Neuronal stem cell (in vitro differentiated cells): ENCODE data around the gene SPACDR.
A peak's percentile ranks its signal among the peaks of the same experiment; 100 is the strongest.

Source experiments
- DNase-seq: peaks from one replicate; pipeline ENCODE4 v3.0.0-alpha.2; 2013; ENCODE audit warnings: low spot score
- H2AFZ ChIP-seq: one replicate; pipeline ENCODE4 v1.6.1; 2013; ENCODE audit warnings: mild to moderate bottlenecking, low read length, inconsistent platforms
- H2AK5ac ChIP-seq: 2 replicates; pipeline ENCODE4 v1.6.1; 2013; ENCODE audit warnings: low read depth, mild to moderate bottlenecking, inconsistent platforms, low read length, moderate library complexity, mixed read lengths
- H2BK120ac ChIP-seq: 2 replicates; pipeline ENCODE4 v1.6.1; 2013; ENCODE audit warnings: low read depth, mild to moderate bottlenecking, inconsistent platforms, low read length, moderate library complexity, mixed read lengths
- H2BK12ac ChIP-seq: one replicate; pipeline ENCODE4 v1.6.1; 2013; ENCODE audit warnings: low read length, inconsistent platforms
- H2BK15ac ChIP-seq: 2 replicates; pipeline ENCODE4 v1.6.1; 2013; ENCODE audit warnings: mild to moderate bottlenecking, low read length, inconsistent platforms, mixed read lengths
- H2BK5ac ChIP-seq: one replicate; pipeline ENCODE4 v1.6.1; 2013; ENCODE audit warnings: inconsistent platforms, mild to moderate bottlenecking, low read length, moderate library complexity
- H3K14ac ChIP-seq: one replicate; pipeline ENCODE4 v1.6.1; 2013; ENCODE audit warnings: low read length, inconsistent platforms
- H3K18ac ChIP-seq: 2 replicates; pipeline ENCODE4 v1.6.1; 2013; ENCODE audit warnings: low read length, inconsistent platforms
- H3K23ac ChIP-seq: 2 replicates; pipeline ENCODE4 v1.6.1; 2013; ENCODE audit warnings: low read depth, mild to moderate bottlenecking, mixed read lengths, low read length, inconsistent platforms; ENCODE audit not compliant: poor library complexity
- H3K27ac ChIP-seq: replicated peaks from 3 replicates; pipeline ENCODE4 v1.5.1; 2013; ENCODE audit warnings: low read length, inconsistent platforms
- H3K27me3 ChIP-seq, 3 experiments: 2 replicates each; pipeline ENCODE4 v1.6.1; 2013; ENCODE audit warnings: low read length in 3 of 3, mild to moderate bottlenecking in 2 of 3, inconsistent platforms in 1 of 3, low read depth in 1 of 3, mixed read lengths in 1 of 3, moderate library complexity in 1 of 3; ENCODE audit not compliant: control insufficient read depth in 3 of 3, insufficient read depth in 3 of 3
- H3K36me3 ChIP-seq, 2 donors: replicated peaks in 1 of 2; 2 replicates each; pipeline ENCODE4 v1.6.1; 2013; ENCODE audit warnings: low read length in 2 of 2; ENCODE audit not compliant: control insufficient read depth in 2 of 2, insufficient read depth in 2 of 2
- H3K4ac ChIP-seq: 2 replicates; pipeline ENCODE4 v1.6.1; 2013; ENCODE audit warnings: inconsistent platforms, mild to moderate bottlenecking, low read length, moderate library complexity
- H3K4me1 ChIP-seq, 2 donors: 1 replicate in 1 of 2; 2 replicates in 1 of 2; pipeline ENCODE4 v1.6.1; 2013; ENCODE audit warnings: low read length in 2 of 2, low read depth in 1 of 2; ENCODE audit not compliant: control insufficient read depth in 2 of 2, insufficient read depth in 1 of 2
- H3K4me2 ChIP-seq: one replicate; pipeline ENCODE4 v1.6.1; 2013; ENCODE audit warnings: mild to moderate bottlenecking, low read length, inconsistent platforms; ENCODE audit not compliant: insufficient read depth, poor library complexity, severe bottlenecking
- H3K4me3 ChIP-seq, 2 donors: 2 replicates each; pipeline ENCODE4 v1.5.1; 2013; ENCODE audit warnings: low read length in 2 of 2, mild to moderate bottlenecking in 2 of 2, inconsistent platforms in 1 of 2, moderate library complexity in 1 of 2
- H3K79me1 ChIP-seq: one replicate; pipeline ENCODE4 v1.6.1; 2013; ENCODE audit warnings: low read depth, mild to moderate bottlenecking, inconsistent platforms, low read length, moderate library complexity
- H3K9ac ChIP-seq: one replicate; pipeline ENCODE4 v1.6.1; 2013; ENCODE audit warnings: mild to moderate bottlenecking, low read depth, low read length, inconsistent platforms; ENCODE audit not compliant: poor library complexity
- H3K9me3 ChIP-seq, 2 donors: replicated peaks in 1 of 2; 2 replicates each; pipeline versions ENCODE3 to v1.6.1; 2013; ENCODE audit warnings: low read length in 2 of 2, mild to moderate bottlenecking in 2 of 2, inconsistent platforms in 1 of 2, low read depth in 1 of 2, mixed read lengths in 1 of 2, moderate library complexity in 1 of 2; ENCODE audit not compliant: control insufficient read depth in 2 of 2, insufficient read depth in 1 of 2
- H4K8ac ChIP-seq: one replicate; pipeline ENCODE4 v1.6.1; 2013; ENCODE audit warnings: low read depth, mild to moderate bottlenecking, inconsistent platforms, low read length, moderate library complexity
- H4K91ac ChIP-seq: one replicate; pipeline ENCODE4 v1.6.1; 2013; ENCODE audit warnings: low read length, low read depth, mild to moderate bottlenecking, inconsistent platforms; ENCODE audit not compliant: poor library complexity
- WGBS, 2 donors: extraction: QIAGEN DNeasy Blood & Tissue Kit; methylation state at CpG; one replicate each; pipeline ENCODE4 v1.1.7; 2013; ENCODE audit warnings: missing lambda C conversion rate in 2 of 2, mixed read lengths in 1 of 2; ENCODE audit not compliant: insufficient read length in 2 of 2, insufficient replicate concordance in 1 of 2; ENCODE audit errors: extremely low coverage in 2 of 2; 5-methylcytosine and 5-hydroxymethylcytosine counted together

Gene SPACDR

GRCh38 chr7:100466653-100467605 is 2.9 kb upstream of the SPACDR start:
- Histone ChIP-seq H3K27me3 (no peaks in the 10 kb centered on the region), H3K36me3 (peaks cover 5 to 23% of the 10 kb centered on the region in 2 donors), H4K8ac (peak overlapping the region; percentile 23), H3K4ac (peak overlapping the region; percentile 27), H2BK15ac (no peak overlapping the region), H2AFZ (no peak overlapping the region), H2BK12ac (no peak overlapping the region), H3K23ac (no peak overlapping the region), H3K4me2 (no peak overlapping the region), H3K4me1 (peaks cover 4% of the 10 kb centered on the region in 2 donors), H3K9ac (no peak overlapping the region), H2BK120ac (no peak overlapping the region), H3K79me1 (no peaks in the 10 kb centered on the region), H2BK5ac (no peak overlapping the region), H3K9me3 (no peaks in the 10 kb centered on the region), H3K18ac (no peak overlapping the region), H3K14ac (no peak overlapping the region), H4K91ac (no peak overlapping the region), H2AK5ac (peak overlapping the region; percentile 13), H3K27ac (no peak overlapping the region), H3K4me3 (no peak overlapping the region)
- DNase-seq, result no peak
- no CpG with 5 or more reads among the region's 32 CpGs for WGBS, 2 donors

GRCh38 chr7:100465702-100466311 is 1.7 kb upstream of the SPACDR start:
- Histone ChIP-seq H2BK5ac (no peak overlapping the region), H4K91ac (no peak overlapping the region), H3K4me3 (no peak overlapping the region), H3K18ac (no peak overlapping the region), H3K9me3 (no peaks in the 10 kb centered on the region), H3K4me1 (peaks cover 4% of the 10 kb centered on the region in 2 donors), H3K27ac (no peak overlapping the region), H2BK120ac (no peak overlapping the region), H4K8ac (no peak overlapping the region), H3K23ac (no peak overlapping the region), H3K9ac (peak overlapping the region; percentile 34), H3K4ac (no peak overlapping the region), H2BK15ac (no peak overlapping the region), H2AFZ (no peak overlapping the region), H3K4me2 (peak overlapping the region; percentile 31), H3K79me1 (no peaks in the 10 kb centered on the region), H3K36me3 (peaks cover 5 to 20% of the 10 kb centered on the region in 2 donors), H2BK12ac (no peak overlapping the region), H3K14ac (no peak overlapping the region), H2AK5ac (no peak overlapping the region), H3K27me3 (no peaks in the 10 kb centered on the region)
- DNase-seq, result peak; percentile 54
- no CpG with 5 or more reads among the region's 17 CpGs for WGBS, 2 donors

GRCh38 chr7:100465299-100465698 is 1.2 kb upstream of the SPACDR start:
- Histone ChIP-seq H3K4me1 (peaks cover 4% of the 10 kb centered on the region in 2 donors), H3K9me3 (no peaks in the 10 kb centered on the region), H3K23ac (no peak overlapping the region), H3K18ac (no peak overlapping the region), H3K4me2 (no peak overlapping the region), H4K91ac (no peak overlapping the region), H3K27me3 (no peaks in the 10 kb centered on the region), H3K27ac (no peak overlapping the region), H3K9ac (no peak overlapping the region), H2AK5ac (no peak overlapping the region), H2BK120ac (no peak overlapping the region), H3K14ac (no peak overlapping the region), H2BK5ac (no peak overlapping the region), H3K4ac (no peak overlapping the region), H2BK15ac (no peak overlapping the region), H3K79me1 (no peaks in the 10 kb centered on the region), H2BK12ac (no peak overlapping the region), H4K8ac (no peak overlapping the region), H3K36me3 (peaks cover 2 to 15% of the 10 kb centered on the region in 2 donors), H3K4me3 (no peak overlapping the region), H2AFZ (no peak overlapping the region)
- no CpG with 5 or more reads among the region's 8 CpGs for WGBS, 2 donors
- no peak for DNase-seq

GRCh38 chr7:100464791-100465190 is 731 bp upstream of the SPACDR start:
- Histone ChIP-seq H4K91ac (no peak overlapping the region), H3K36me3 (peaks cover 2 to 15% of the 10 kb centered on the region in 2 donors), H3K4ac (no peak overlapping the region), H2AK5ac (no peak overlapping the region), H4K8ac (no peak overlapping the region), H3K4me2 (no peak overlapping the region), H2BK5ac (no peak overlapping the region), H3K27me3 (no peaks in the 10 kb centered on the region), H2BK15ac (no peak overlapping the region), H3K4me3 (no peak overlapping the region), H3K9ac (no peak overlapping the region), H2BK12ac (no peak overlapping the region), H3K23ac (no peak overlapping the region), H3K79me1 (no peaks in the 10 kb centered on the region), H3K18ac (no peak overlapping the region), H2BK120ac (no peak overlapping the region), H3K4me1 (peaks cover 4% of the 10 kb centered on the region in 2 donors), H2AFZ (no peak overlapping the region), H3K14ac (no peak overlapping the region), H3K9me3 (no peaks in the 10 kb centered on the region), H3K27ac (no peak overlapping the region)
- no CpG with 5 or more reads among the region's 2 CpGs for WGBS, 2 donors
- no peak for DNase-seq
